H9 (cell line): ENCODE results near the gene PTRHD1. TPM values are rescaled to one million over a fixed set of nuclear protein-coding genes. Genes with fewer than 3 reads are reported as not detected.

ENCODE experiments used
- DNase-seq: peaks from one replicate; pipeline ENCODE4 v3.0.0-alpha.2; 2017
- H2AFZ ChIP-seq: one replicate; pipeline ENCODE4 v1.6.1; 2013; ENCODE audit warnings: mild to moderate bottlenecking, low read length, control low read depth, moderate library complexity
- H2AK5ac ChIP-seq: 2 replicates; pipeline ENCODE4 v1.6.1; 2013; ENCODE audit warnings: low read length, control low read depth, mixed read lengths; ENCODE audit not compliant: insufficient read length
- H2BK120ac ChIP-seq: one replicate; pipeline ENCODE4 v1.6.1; 2013; ENCODE audit warnings: low read depth, mild to moderate bottlenecking, low read length, control low read depth, inconsistent platforms; ENCODE audit not compliant: poor library complexity, severe bottlenecking
- H2BK12ac ChIP-seq: 2 replicates; pipeline ENCODE4 v1.6.1; 2013; ENCODE audit warnings: low read length, control low read depth, mixed read lengths, low read depth; ENCODE audit not compliant: insufficient read length
- H2BK15ac ChIP-seq: 2 replicates; pipeline ENCODE4 v1.6.1; 2013; ENCODE audit warnings: low read depth, low read length, control low read depth
- H2BK20ac ChIP-seq: one replicate; pipeline ENCODE4 v1.6.1; 2013; ENCODE audit warnings: low read depth, mild to moderate bottlenecking, low read length, control low read depth, inconsistent platforms; ENCODE audit not compliant: poor library complexity, severe bottlenecking
- H2BK5ac ChIP-seq: 2 replicates; pipeline ENCODE4 v1.6.1; 2013; ENCODE audit warnings: low read length, control low read depth, mixed read lengths; ENCODE audit not compliant: insufficient read length
- H3K14ac ChIP-seq: 2 replicates; pipeline ENCODE4 v1.6.1; 2013; ENCODE audit warnings: low read length, control low read depth; ENCODE audit not compliant: insufficient read depth
- H3K18ac ChIP-seq: 2 replicates; pipeline ENCODE4 v1.6.1; 2013; ENCODE audit warnings: low read depth, mild to moderate bottlenecking, mixed read lengths, low read length, control low read depth; ENCODE audit not compliant: insufficient read length
- H3K23ac ChIP-seq: 2 replicates; pipeline ENCODE4 v1.6.1; 2013; ENCODE audit warnings: low read length, control low read depth, mixed read lengths, low read depth; ENCODE audit not compliant: insufficient read length
- H3K23me2 ChIP-seq: 2 replicates; pipeline ENCODE4 v1.6.1; 2013; ENCODE audit warnings: low read depth, mild to moderate bottlenecking, mixed read lengths, low read length, control low read depth; ENCODE audit not compliant: insufficient read length, poor library complexity, severe bottlenecking
- H3K27ac ChIP-seq: 2 replicates; pipeline ENCODE4 v1.5.1; 2013; ENCODE audit warnings: low read length, control low read depth, mixed read lengths, low read depth; ENCODE audit not compliant: insufficient read length
- H3K27me3 ChIP-seq: 2 replicates; pipeline ENCODE4 v1.6.1; 2013; ENCODE audit warnings: low read length, control low read depth, inconsistent platforms; ENCODE audit not compliant: insufficient read depth
- H3K4ac ChIP-seq: 2 replicates; pipeline ENCODE4 v1.6.1; 2013; ENCODE audit warnings: low read depth, mild to moderate bottlenecking, control low read depth, inconsistent platforms, low read length, moderate library complexity
- H3K4me1 ChIP-seq: 2 replicates; pipeline ENCODE4 v1.6.1; 2013; ENCODE audit warnings: low read length, control low read depth, inconsistent platforms; ENCODE audit not compliant: insufficient read depth
- H3K4me2 ChIP-seq: 2 replicates; pipeline ENCODE4 v1.6.1; 2013; ENCODE audit warnings: low read length, control low read depth, mixed read lengths; ENCODE audit not compliant: insufficient read length, insufficient read depth
- H3K56ac ChIP-seq: 2 replicates; pipeline ENCODE4 v1.6.1; 2013; ENCODE audit warnings: low read depth, mild to moderate bottlenecking, mixed read lengths, low read length, control low read depth; ENCODE audit not compliant: insufficient read length
- H3K79me1 ChIP-seq: 2 replicates; pipeline ENCODE4 v1.6.1; 2013; ENCODE audit warnings: low read depth, mild to moderate bottlenecking, moderate library complexity, low read length, control low read depth, inconsistent platforms; ENCODE audit not compliant: insufficient read depth, poor library complexity, severe bottlenecking
- H3K79me2 ChIP-seq: 2 replicates; pipeline ENCODE4 v1.6.1; 2013; ENCODE audit warnings: low read length, control low read depth, inconsistent platforms; ENCODE audit not compliant: insufficient read depth
- H3K9ac ChIP-seq: 2 replicates; pipeline ENCODE4 v1.6.1; 2013; ENCODE audit warnings: low read length, control low read depth, mixed read lengths; ENCODE audit not compliant: insufficient read length; ENCODE audit errors: extremely low read depth
- H3K9me3 ChIP-seq: one replicate; pipeline ENCODE4 v1.6.1; 2013; ENCODE audit warnings: low read depth, low read length, inconsistent platforms; ENCODE audit not compliant: control insufficient read depth
- H3T11ph ChIP-seq: one replicate; pipeline ENCODE4 v1.6.1; 2013; ENCODE audit warnings: mild to moderate bottlenecking, low read length, control low read depth, inconsistent platforms
- H4K20me1 ChIP-seq: one replicate; pipeline ENCODE4 v1.6.1; 2013; ENCODE audit not compliant: control insufficient read depth, insufficient read length, insufficient read depth
- H4K5ac ChIP-seq: 2 replicates; pipeline ENCODE4 v1.6.1; 2013; ENCODE audit warnings: low read depth, mild to moderate bottlenecking, mixed read lengths, low read length, control low read depth; ENCODE audit not compliant: insufficient read length
- H4K8ac ChIP-seq: replicated peaks from 2 replicates; pipeline ENCODE4 v1.6.1; 2013; ENCODE audit warnings: low read length, control low read depth, mixed read lengths, low read depth; ENCODE audit not compliant: insufficient read length
- H4K91ac ChIP-seq: 2 replicates; pipeline ENCODE4 v1.6.1; 2013; ENCODE audit warnings: low read depth, mild to moderate bottlenecking, moderate library complexity, mixed read lengths, low read length, control low read depth; ENCODE audit not compliant: insufficient read length
- H3K27ac Mint-ChIP-seq, 3 experiments: 2 replicates in 2 of 3; 3 replicates in 1 of 3; pipeline ENCODE4 v1.8.0; 2020 to 2021; ENCODE audit warnings: mixed read lengths in 3 of 3, mild to moderate bottlenecking in 1 of 3, moderate library complexity in 1 of 3
- H3K27me3 Mint-ChIP-seq: 2 replicates; pipeline ENCODE4 v1.8.0; 2021; ENCODE audit warnings: low read depth, mild to moderate bottlenecking, moderate library complexity, mixed read lengths
- H3K36me3 Mint-ChIP-seq, 3 experiments: 2 replicates in 2 of 3; 3 replicates in 1 of 3; pipeline ENCODE4 v1.8.0; 2020 to 2021; ENCODE audit warnings: low read depth in 3 of 3, mixed read lengths in 3 of 3; ENCODE audit not compliant: insufficient read depth in 1 of 3
- H3K4me1 Mint-ChIP-seq, 2 experiments: 2 replicates each; pipeline ENCODE4 v1.8.0; 2020; ENCODE audit warnings: mixed read lengths in 2 of 2
- H3K4me3 Mint-ChIP-seq, 2 experiments: 2 replicates in 1 of 2; 3 replicates in 1 of 2; pipeline ENCODE4 v1.8.0; 2020 to 2021; ENCODE audit warnings: mild to moderate bottlenecking in 2 of 2, mixed read lengths in 2 of 2, moderate library complexity in 1 of 2
- H3K9me3 Mint-ChIP-seq, 2 experiments: 2 replicates in 1 of 2; 3 replicates in 1 of 2; pipeline ENCODE4 v1.8.0; 2020; ENCODE audit warnings: mild to moderate bottlenecking in 2 of 2, mixed read lengths in 2 of 2, moderate library complexity in 1 of 2
- WGBS: extraction: QIAGEN DNeasy Blood & Tissue Kit; methylation state at CpG from one replicate; pipeline ENCODE4 v1.1.7; 2013; ENCODE audit warnings: missing lambda C conversion rate, low lambda C conversion rate, mixed read lengths; ENCODE audit not compliant: insufficient read length; ENCODE audit errors: extremely low coverage; 5-methylcytosine and 5-hydroxymethylcytosine counted together
- total RNA-seq: library from RNA; stranded (reverse); gene quantifications from 2 replicates; pipeline ENCODE4 v1.2.1, GENCODE V29; 2021
- TF ChIP-seq, protein P1 (sequence below): fragments of 200-600 bp; sonication (generic); conservative IDR thresholded peaks from 3 replicates; pipeline ENCODE4 v1.8.0; 2021; ENCODE audit warnings: antibody characterized with exemption, mild to moderate bottlenecking

The PTRHD1 gene
- total RNA-seq, 1 experiment from 2014 or later: 43.7 TPM

DNA sequence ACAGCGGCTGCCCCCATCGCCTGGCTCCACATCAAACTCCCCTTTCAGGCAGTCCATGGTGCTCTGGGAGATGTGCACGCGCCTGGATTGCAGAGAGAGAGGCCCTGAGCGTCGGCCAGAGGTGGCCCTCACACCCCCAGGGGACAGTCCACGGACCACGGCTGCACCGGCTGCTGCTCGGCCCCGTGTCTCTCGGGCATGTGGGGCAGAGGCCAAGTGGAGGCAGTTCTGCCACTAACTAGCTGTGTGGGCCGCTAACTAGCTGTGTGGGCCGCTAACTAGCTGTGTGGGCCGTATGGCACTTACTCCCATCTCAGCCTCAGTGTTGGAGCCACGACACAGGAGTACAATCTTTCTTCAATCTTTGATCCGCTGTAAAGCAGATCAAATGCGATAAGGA is 45.4 kb upstream of the PTRHD1 start:
- DNase-seq: no peak
- Histone ChIP-seq H4K91ac (no peak overlapping the region), H3K4ac (no peak overlapping the region), H2BK5ac (no peak overlapping the region), H2BK120ac (no peak overlapping the region), H3K9ac (no peak overlapping the region), H3K27me3 (no peaks in the 10 kb centered on the region), H4K5ac (no peak overlapping the region), H3K4me2 (no peak overlapping the region), H2BK20ac (no peak overlapping the region), H3T11ph (no peak overlapping the region), H3K4me1 (no peaks in the 10 kb centered on the region), H3K79me2 (no peaks in the 10 kb centered on the region), H3K23ac (no peak overlapping the region), H2AFZ (no peak overlapping the region), H3K56ac (no peak overlapping the region), H3K18ac (no peak overlapping the region), H3K23me2 (no peaks in the 10 kb centered on the region), H2BK15ac (no peak overlapping the region), H3K9me3 (no peaks in the 10 kb centered on the region), H4K20me1 (no peaks in the 10 kb centered on the region), H3K27ac (no peak overlapping the region), H4K8ac (no peak overlapping the region), H2AK5ac (no peak overlapping the region), H3K79me1 (no peaks in the 10 kb centered on the region), H2BK12ac (no peak overlapping the region), H3K14ac (no peak overlapping the region)
- Mint-ChIP-seq H3K36me3 (peaks cover 40 to 46% (median 45%) of the 10 kb centered on the region in 3 experiments; a peak in 6 of 7 replicates), H3K4me1 (peaks cover 7 to 12% of the 10 kb centered on the region in 2 experiments), H3K27me3 (no peaks in the 10 kb centered on the region; the same call in 1 of the 2 replicates), H3K9me3 (peaks cover 0 to 6% of the 10 kb centered on the region in 2 experiments; a peak in 3 of 5 replicates), H3K27ac (no peak overlapping the region), H3K4me3 (no peak overlapping the region)
- WGBS: no CpG with 5 or more reads among the region's 18 CpGs
- TF ChIP-seq, protein P1, sequence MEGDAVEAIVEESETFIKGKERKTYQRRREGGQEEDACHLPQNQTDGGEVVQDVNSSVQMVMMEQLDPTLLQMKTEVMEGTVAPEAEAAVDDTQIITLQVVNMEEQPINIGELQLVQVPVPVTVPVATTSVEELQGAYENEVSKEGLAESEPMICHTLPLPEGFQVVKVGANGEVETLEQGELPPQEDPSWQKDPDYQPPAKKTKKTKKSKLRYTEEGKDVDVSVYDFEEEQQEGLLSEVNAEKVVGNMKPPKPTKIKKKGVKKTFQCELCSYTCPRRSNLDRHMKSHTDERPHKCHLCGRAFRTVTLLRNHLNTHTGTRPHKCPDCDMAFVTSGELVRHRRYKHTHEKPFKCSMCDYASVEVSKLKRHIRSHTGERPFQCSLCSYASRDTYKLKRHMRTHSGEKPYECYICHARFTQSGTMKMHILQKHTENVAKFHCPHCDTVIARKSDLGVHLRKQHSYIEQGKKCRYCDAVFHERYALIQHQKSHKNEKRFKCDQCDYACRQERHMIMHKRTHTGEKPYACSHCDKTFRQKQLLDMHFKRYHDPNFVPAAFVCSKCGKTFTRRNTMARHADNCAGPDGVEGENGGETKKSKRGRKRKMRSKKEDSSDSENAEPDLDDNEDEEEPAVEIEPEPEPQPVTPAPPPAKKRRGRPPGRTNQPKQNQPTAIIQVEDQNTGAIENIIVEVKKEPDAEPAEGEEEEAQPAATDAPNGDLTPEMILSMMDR: no peak
